Astrocyte of the spinal cord (primary cell): Measurements from ENCODE around the gene SPOCK1.

ENCODE experiments used
- DNase-seq: peaks from one replicate; pipeline ENCODE4 v3.0.0; 2011; ENCODE audit warnings: low read depth, low spot score
- H3K4me3 ChIP-seq: 2 replicates; pipeline ENCODE4 v1.5.1; 2011; ENCODE audit warnings: low read depth, mild to moderate bottlenecking, low read length, moderate library complexity
- CTCF ChIP-seq: IDR thresholded peaks from 2 replicates; pipeline ENCODE4 v1.5.1; 2012; ENCODE audit warnings: low read depth, mild to moderate bottlenecking, low read length, inconsistent platforms
- in situ Hi-C: cut with HindIII; loops from 2 replicates; pipeline ENCODE4 v1.10.0; 2017; ENCODE audit warnings: low sequenced_read_pairs

SPOCK1 gene

GRCh38 chr5:137216976-137217598, 282.0 kb downstream of the SPOCK1 start:
- in situ Hi-C loops = no loop called here
- no peak for DNase-seq
- no peak for TF ChIP-seq CTCF
- no peak overlapping the region for H3K4me3 ChIP-seq

GRCh38 chr5:137215780-137216179, 283.3 kb downstream of the SPOCK1 start:
- no peak for DNase-seq
- in situ Hi-C loops = no loop called here
- H3K4me3 ChIP-seq = no peak overlapping the region
- TF ChIP-seq CTCF = no peak

- no peak overlapping the region for H3K4me3 ChIP-seq
- TF ChIP-seq CTCF = no peak
- DNase-seq = no peak
- in situ Hi-C loops = no loop called here
Observed at GRCh38 chr5:137215261-137215660, 283.9 kb downstream of the SPOCK1 start.

- in situ Hi-C loops = no loop called here
- DNase-seq = no peak
- H3K4me3 ChIP-seq = no peak overlapping the region
- no peak for TF ChIP-seq CTCF
Observed at GRCh38 chr5:137214446-137215189, 284.5 kb downstream of the SPOCK1 start.

- TF ChIP-seq CTCF = no peak
- no peak overlapping the region for H3K4me3 ChIP-seq
- no peak for DNase-seq
- in situ Hi-C loops = no loop called here
Observed at GRCh38 chr5:137212471-137212870, 286.7 kb downstream of the SPOCK1 start.

- no peak overlapping the region for H3K4me3 ChIP-seq
- no peak for TF ChIP-seq CTCF
- in situ Hi-C loops = no loop called here
- DNase-seq = no peak
Observed at GRCh38 chr5:137209232-137209809, 289.8 kb downstream of the SPOCK1 start.
